GM10266 (cell line): ENCODE results near the gene DMD.
A peak's percentile ranks its signal among the peaks of the same experiment; 100 is the strongest.

Experiments used
- DNase-seq: peaks from one replicate; pipeline ENCODE4 v3.0.0; 2012; ENCODE audit errors: extremely low spot score
- TF ChIP-seq, protein P1 (sequence below): IDR thresholded peaks from 2 replicates; pipeline ENCODE4 v1.5.1; 2012; ENCODE audit warnings: mild to moderate bottlenecking, low read depth; ENCODE audit not compliant: control insufficient read depth, insufficient read depth; ENCODE audit errors: missing control alignments

Gene DMD

DNA sequence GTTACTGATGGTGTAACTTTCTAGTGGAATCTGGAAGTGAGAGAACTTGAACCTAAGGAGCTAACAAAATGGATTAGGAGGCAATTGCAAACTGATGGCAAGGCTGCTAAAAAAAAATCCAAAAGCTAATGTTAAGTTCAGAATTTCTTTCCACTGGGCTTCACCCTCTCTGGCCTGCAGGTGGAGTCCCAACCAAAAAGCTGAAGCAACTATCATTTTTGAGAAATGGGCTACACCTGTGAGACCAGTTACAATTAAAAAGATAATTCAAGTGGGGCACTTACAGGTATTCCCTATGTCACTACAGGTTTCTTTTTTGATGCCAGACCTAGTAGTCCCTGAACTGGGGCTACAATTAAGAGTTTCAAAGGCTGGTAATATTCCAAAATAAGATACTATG lies 1997.4 kb downstream of the DMD start:
- peak; percentile 12 for DNase-seq
- TF ChIP-seq, protein P1, sequence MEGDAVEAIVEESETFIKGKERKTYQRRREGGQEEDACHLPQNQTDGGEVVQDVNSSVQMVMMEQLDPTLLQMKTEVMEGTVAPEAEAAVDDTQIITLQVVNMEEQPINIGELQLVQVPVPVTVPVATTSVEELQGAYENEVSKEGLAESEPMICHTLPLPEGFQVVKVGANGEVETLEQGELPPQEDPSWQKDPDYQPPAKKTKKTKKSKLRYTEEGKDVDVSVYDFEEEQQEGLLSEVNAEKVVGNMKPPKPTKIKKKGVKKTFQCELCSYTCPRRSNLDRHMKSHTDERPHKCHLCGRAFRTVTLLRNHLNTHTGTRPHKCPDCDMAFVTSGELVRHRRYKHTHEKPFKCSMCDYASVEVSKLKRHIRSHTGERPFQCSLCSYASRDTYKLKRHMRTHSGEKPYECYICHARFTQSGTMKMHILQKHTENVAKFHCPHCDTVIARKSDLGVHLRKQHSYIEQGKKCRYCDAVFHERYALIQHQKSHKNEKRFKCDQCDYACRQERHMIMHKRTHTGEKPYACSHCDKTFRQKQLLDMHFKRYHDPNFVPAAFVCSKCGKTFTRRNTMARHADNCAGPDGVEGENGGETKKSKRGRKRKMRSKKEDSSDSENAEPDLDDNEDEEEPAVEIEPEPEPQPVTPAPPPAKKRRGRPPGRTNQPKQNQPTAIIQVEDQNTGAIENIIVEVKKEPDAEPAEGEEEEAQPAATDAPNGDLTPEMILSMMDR, result peak; percentile 52

DNA sequence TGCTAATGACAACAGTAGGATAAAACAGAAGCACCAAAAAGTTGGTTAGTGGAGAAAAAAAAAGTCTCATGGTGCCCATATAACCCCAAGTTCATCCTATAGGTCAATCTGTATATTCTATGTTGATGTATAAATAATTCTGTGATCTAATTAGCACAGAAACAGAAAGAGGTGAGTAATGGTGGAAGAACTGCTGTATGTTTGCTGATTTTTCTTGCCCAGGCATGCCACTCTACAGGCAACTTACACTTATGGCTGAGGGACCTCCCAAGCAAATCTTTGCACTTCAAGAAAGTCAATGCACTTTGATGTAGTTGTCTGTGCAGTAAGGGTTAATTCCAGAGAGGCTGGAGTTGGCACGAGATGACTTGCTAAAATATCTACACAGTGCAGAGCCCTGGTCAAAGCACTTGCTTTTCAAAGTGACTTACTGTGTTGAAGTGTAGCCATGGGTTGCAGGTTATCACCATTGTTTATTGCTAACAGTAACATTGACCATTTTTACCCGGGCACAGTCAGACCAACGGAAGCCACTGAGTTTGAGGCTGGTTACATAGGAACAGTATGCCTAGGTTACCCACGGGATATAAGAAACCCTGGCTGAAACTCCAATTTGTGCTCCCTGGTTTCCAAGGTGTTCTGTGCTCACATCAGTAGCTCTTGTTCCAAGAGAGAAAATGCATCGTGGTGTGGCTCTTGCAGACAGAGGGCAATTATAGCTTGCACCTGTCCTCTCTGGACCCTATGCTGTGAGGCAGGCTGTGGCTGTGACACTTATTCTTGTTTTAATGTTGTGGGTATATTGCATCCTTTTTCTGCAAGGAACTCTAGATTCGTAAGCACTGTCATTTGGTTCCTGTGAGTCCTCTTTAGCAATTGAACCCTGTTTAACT lies 1998.2 kb downstream of the DMD start:
- DNase-seq, result no peak
- TF ChIP-seq, protein P1, result no peak

DNA sequence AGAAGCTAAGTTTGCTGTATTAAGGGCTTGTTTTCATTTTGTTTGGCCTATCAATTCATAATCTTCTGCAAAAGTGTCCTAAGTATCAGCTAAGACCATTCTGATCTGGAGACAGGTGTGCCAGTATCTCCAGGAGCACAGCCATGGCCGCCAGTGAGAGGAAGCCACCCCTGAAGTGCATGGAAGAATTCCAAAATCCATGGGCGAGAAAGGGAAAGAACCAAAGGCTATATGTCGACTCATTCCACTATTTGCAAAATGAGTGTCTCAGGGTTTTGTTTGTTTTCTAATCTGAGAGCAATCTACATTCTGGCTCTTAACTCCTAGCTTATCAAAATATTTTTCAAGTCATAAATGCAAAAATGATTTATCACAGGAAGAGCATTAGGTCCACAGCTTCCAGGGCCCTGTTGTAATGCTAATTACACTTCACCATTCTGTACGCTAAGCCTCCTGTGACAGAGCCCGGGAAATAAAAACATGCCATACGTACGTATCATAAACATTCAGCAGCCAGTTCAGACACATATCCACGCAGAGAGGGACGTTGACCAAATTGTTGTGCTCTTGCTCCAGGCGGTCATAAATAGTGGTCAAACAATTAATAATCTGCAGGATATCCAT lies 2002.2 kb downstream of the DMD start:
- DNase-seq, result no peak
- TF ChIP-seq, protein P1, result no peak

DNA sequence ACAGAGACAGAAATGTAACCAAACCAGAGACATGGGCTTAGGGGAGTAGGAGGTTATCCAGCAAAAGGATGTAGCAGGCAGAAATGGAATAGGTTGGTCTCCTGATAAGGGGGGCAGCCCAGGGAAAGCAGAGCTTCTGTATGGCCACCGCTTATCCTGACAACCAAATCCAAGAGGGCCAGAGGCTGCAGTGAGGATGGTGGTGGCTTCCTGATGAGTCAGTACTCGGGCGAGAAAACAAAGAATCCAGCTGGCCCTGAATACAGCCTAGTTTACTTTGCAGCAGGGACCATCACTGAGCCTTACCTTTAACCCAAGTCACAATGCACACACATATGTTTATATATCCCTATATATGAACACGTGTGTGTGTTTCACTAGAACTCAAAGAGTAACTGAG lies 2009.8 kb downstream of the DMD start:
- no peak for DNase-seq
- TF ChIP-seq, protein P1, result no peak

DNA sequence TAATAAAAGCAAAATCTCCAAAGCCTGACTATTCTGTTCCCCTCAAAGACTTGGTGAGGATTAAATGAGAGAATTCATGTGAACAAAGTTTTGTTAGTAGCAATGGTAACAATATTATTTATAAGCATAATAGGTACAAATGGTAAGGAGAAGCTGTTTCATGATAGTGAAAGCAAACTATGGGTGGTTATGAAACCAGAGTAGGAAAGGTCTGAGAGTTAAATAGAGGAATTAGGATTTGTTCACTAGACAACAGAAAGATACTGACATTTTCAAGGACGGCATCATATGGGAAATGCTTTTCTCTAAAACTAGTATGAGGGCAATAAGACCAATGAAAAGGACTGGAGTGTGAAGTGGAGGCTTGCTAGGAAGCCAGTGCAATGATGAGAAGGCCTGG lies 2010.9 kb downstream of the DMD start:
- TF ChIP-seq, protein P1, result no peak
- no peak for DNase-seq

DNA sequence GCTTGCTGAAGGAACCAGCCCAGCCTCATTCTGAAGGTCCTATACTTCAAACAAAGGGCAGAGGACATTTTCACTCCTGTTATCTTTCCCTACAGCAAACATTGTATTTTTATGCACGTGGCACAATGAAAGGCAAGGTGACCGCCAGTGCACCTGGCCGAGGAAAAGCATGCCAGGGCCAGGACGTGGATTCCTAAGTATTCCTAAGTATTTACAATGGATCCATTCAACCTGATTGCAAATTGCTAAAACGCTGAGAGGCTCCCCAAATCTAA lies 2011.6 kb downstream of the DMD start:
- TF ChIP-seq, protein P1, result no peak
- DNase-seq, result no peak
